Activated CD4-positive, alpha-beta memory T cell treated with anti-CD3 and anti-CD28 coated beads, Interleukin-2, amount 10 ng/mL, durations not matched to agents 7 days and 5 days (primary cell): ENCODE results near the gene RAB1A. TPM values are rescaled to one million over a fixed set of nuclear protein-coding genes. Genes with fewer than 3 reads are reported as not detected.
A peak's percentile ranks its signal among the peaks of the same experiment; 100 is the strongest.

Experiments used
- CTCF ChIA-PET: fragments of 350-600 bp; sonication (Branson Sonifier 250); formaldehyde crosslinking; loops from one replicate; lab custom pipeline; 2021; ENCODE audit warnings: antibody characterized with exemption, inconsistent platforms; lab: Charles Lee
- POLR2A ChIA-PET: fragments of 350-600 bp; sonication (Branson Sonifier 250); formaldehyde crosslinking; loops from one replicate; lab custom pipeline; 2021; ENCODE audit warnings: antibody characterized with exemption; lab: Charles Lee
- DNase-seq: peaks from one replicate; pipeline ENCODE4 v3.0.0-alpha.2; 2020
- H3K27ac Mint-ChIP-seq: one replicate; pipeline ENCODE4 v1.8.0; 2021; ENCODE audit warnings: mild to moderate bottlenecking, mixed read lengths
- H3K27me3 Mint-ChIP-seq: one replicate; pipeline ENCODE4 v1.8.0; 2021; ENCODE audit warnings: mixed read lengths
- H3K36me3 Mint-ChIP-seq: one replicate; pipeline ENCODE4 v1.8.0; 2021; ENCODE audit warnings: low read depth, mixed read lengths
- H3K4me1 Mint-ChIP-seq: one replicate; pipeline ENCODE4 v1.8.0; 2021; ENCODE audit warnings: mixed read lengths
- H3K4me3 Mint-ChIP-seq: one replicate; pipeline ENCODE4 v1.8.0; 2021; ENCODE audit warnings: mild to moderate bottlenecking, mixed read lengths
- H3K9me3 Mint-ChIP-seq: one replicate; pipeline ENCODE4 v1.8.0; 2021; ENCODE audit warnings: mixed read lengths
- total RNA-seq, 2 experiments: library from RNA; stranded (reverse); gene quantifications; one replicate each; pipeline ENCODE4 v1.2.3, GENCODE V29; 2021

The RAB1A gene
- total RNA-seq, 2 experiments from 2014 or later, result 74.0 to 74.9 TPM

- H3K9me3 Mint-ChIP-seq, result no peaks in the 10 kb centered on the region
- H3K4me3 Mint-ChIP-seq, result no peak overlapping the region
- H3K4me1 Mint-ChIP-seq, result peaks cover 48% of the 10 kb centered on the region
- POLR2A ChIA-PET, result interaction anchor here (1.5 to 4.7 kb wide), 3 partner anchors 11 to 159 kb away, joined by 8 to 33 read pairs (median 13); partner anchors contain the start of genes ACTR2, CEP68 and RAB1A
- DNase-seq, result no peak
- peak overlapping the region; percentile 33 for H3K27ac Mint-ChIP-seq
- no peaks in the 10 kb centered on the region for H3K27me3 Mint-ChIP-seq
- CTCF ChIA-PET, result interaction anchor here (0.5 to 4.1 kb wide), 6 partner anchors 25 to 504 kb away, joined by 3 to 15 read pairs (median 4); partner anchors contain the start of gene RAB1A
- H3K36me3 Mint-ChIP-seq, result peaks cover 14% of the 10 kb centered on the region
Observed at GRCh38 chr2:65067806-65068553, 61.9 kb downstream of the RAB1A start.

- Mint-ChIP-seq H3K4me3 (no peak overlapping the region), H3K4me1 (peaks cover 35% of the 10 kb centered on the region), H3K27me3 (no peaks in the 10 kb centered on the region), H3K9me3 (no peaks in the 10 kb centered on the region), H3K36me3 (peaks cover 2% of the 10 kb centered on the region), H3K27ac (peak overlapping the region; percentile 76)
- DNase-seq, result peak; percentile 62
- ChIA-PET POLR2A (interaction anchor here (0.7 to 4.7 kb wide), 10 partner anchors 8 to 234 kb away, joined by 3 to 33 read pairs (median 6); partner anchors contain the start of genes ACTR2, CEP68 and RAB1A), CTCF (interaction anchor here (0.6 to 4.0 kb wide), 49 partner anchors 10 to 510 kb away, joined by 3 to 82 read pairs (median 5); partner anchors contain the start of genes ACTR2, CEP68 and RAB1A)
Observed at GRCh38 chr2:65064728-65065552, 65.0 kb downstream of the RAB1A start.

DNA sequence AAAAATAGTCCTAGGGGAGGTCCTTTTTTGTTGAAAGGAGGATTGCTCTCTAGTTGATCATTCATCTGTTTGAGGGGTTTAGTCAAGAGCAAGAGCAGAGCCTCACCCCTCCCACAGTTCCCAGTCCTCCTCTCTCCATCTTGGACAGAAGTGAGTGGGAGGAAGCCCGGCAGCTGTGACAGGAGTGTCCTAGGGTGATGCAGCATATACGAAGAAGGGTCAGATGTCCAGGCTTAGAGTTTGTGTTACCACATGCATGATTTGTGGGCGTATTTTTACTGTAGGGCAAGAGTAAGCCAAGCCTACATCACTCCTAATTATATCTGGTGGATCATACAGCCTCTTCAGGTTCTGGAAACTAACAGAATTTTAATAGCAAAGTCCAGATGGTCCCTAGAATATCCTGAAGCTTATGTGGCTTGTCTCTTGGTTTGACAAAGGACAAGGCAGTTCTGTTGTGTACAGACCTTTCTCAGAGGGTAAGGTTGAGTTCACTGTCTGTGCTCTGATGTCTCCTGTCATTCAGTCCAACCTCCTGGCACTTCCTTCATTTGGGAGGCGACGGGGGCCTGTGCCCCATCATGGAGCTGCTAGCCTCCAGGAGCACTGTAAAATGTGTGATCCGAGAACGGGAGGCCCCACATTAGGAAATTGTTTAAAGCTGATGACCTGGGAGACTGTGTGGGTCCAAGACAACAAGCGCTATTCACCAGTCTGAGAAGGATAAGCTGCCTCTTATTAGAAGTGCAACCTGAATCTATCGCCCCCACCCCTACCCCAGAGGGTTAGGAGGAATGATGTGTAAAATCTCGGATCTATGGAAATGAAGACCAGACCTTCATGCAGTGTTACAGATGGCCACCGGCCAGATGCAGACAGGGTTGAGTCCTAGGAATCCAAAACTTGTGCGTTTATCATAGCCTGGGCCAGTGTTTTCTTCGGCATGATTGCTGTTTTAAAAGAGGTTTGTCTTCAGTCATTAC lies 66.8 kb downstream of the RAB1A start:
- Mint-ChIP-seq H3K27me3 (no peaks in the 10 kb centered on the region), H3K36me3 (no peaks in the 10 kb centered on the region), H3K4me3 (no peak overlapping the region), H3K27ac (no peak overlapping the region), H3K9me3 (no peaks in the 10 kb centered on the region), H3K4me1 (peaks cover 40% of the 10 kb centered on the region)
- ChIA-PET CTCF (interaction anchor here (0.6 to 4.0 kb wide), 14 partner anchors 8 to 1191 kb away, joined by 3 to 82 read pairs (median 14); partner anchors contain the start of genes ACTR2, CEP68 and RAB1A), POLR2A (no interaction called here)
- DNase-seq, result no peak

GRCh38 chr2:65061910-65062339 lies 68.0 kb downstream of the RAB1A start:
- no peaks in the 10 kb centered on the region for H3K9me3 Mint-ChIP-seq
- ChIA-PET CTCF (interaction anchor here (1.0 to 7.4 kb wide), 2 partner anchors 68 to 108 kb away, joined by 3 to 38 read pairs; partner anchors contain the start of gene RAB1A), POLR2A (no interaction called here)
- H3K36me3 Mint-ChIP-seq, result no peaks in the 10 kb centered on the region
- no peak overlapping the region for H3K4me3 Mint-ChIP-seq
- no peak for DNase-seq
- peaks cover 45% of the 10 kb centered on the region for H3K4me1 Mint-ChIP-seq
- H3K27me3 Mint-ChIP-seq, result no peaks in the 10 kb centered on the region
- H3K27ac Mint-ChIP-seq, result no peak overlapping the region

GRCh38 chr2:65061146-65061909 lies 68.6 kb downstream of the RAB1A start:
- Mint-ChIP-seq H3K27ac (no peak overlapping the region), H3K27me3 (no peaks in the 10 kb centered on the region), H3K4me1 (peaks cover 45% of the 10 kb centered on the region), H3K4me3 (no peak overlapping the region), H3K9me3 (no peaks in the 10 kb centered on the region), H3K36me3 (no peaks in the 10 kb centered on the region)
- ChIA-PET POLR2A (interaction anchor here (1.8 kb wide), 1 partner anchor 166 kb away, joined by 4 read pairs; the partner anchor contains the start of gene ACTR2), CTCF (interaction anchor here (1.0 to 7.4 kb wide), 3 partner anchors 68 to 143 kb away, joined by 3 to 38 read pairs (median 12); partner anchors contain the start of gene RAB1A)
- no peak for DNase-seq

- Mint-ChIP-seq H3K27ac (no peak overlapping the region), H3K27me3 (no peaks in the 10 kb centered on the region), H3K36me3 (no peaks in the 10 kb centered on the region), H3K9me3 (no peaks in the 10 kb centered on the region), H3K4me1 (peaks cover 46% of the 10 kb centered on the region), H3K4me3 (no peak overlapping the region)
- ChIA-PET POLR2A (interaction anchor here (1.9 to 6.6 kb wide), 2 partner anchors 71 to 169 kb away, joined by 5 to 58 read pairs; partner anchors contain the start of gene ACTR2), CTCF (interaction anchor here (0.6 to 7.4 kb wide), 6 partner anchors 8 to 141 kb away, joined by 3 to 38 read pairs (median 3); no protein-coding TSS in a partner anchor)
- DNase-seq, result no peak
Observed at GRCh38 chr2:65059071-65059470, 70.8 kb downstream of the RAB1A start.

DNA sequence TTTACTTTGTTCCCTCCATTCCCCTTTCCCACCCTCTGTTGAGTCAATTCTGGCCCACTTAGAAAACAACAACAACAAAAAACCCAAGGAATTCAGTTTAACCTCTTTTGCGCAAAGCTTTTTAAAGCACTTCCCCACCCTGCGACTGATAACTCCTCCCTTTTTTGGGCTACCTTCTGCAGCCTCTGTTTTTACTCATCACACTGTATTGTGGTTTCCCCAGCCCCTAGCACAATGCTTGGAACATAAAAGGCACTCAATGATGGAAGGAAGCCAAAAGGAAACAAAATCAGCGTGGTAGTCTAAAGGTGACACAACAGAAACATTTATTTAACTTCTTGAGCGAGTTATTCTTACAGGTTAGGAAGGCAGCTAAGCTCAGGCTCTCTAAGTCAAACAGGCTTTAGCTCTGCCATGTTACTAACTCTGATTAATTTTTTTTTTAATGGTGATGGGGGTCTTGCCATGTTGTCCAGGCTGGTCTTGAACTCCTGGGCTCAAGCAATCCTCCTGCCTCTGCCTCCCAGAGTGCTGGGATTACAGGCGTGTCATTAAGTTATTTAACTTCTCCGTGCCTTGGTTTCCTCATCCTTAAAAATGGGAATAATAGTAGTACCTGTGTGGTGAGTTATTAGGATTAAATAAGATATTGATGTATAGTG lies 72.4 kb downstream of the RAB1A start:
- Mint-ChIP-seq H3K36me3 (no peaks in the 10 kb centered on the region), H3K4me1 (peaks cover 57% of the 10 kb centered on the region), H3K27me3 (no peaks in the 10 kb centered on the region), H3K27ac (peak overlapping the region; percentile 77), H3K4me3 (peak overlapping the region; percentile 75), H3K9me3 (no peaks in the 10 kb centered on the region)
- POLR2A ChIA-PET, result interaction anchor here (0.7 to 6.6 kb wide), 15 partner anchors 9 to 1216 kb away, joined by 3 to 58 read pairs (median 4); partner anchors contain the start of genes ACTR2, AFTPH, RAB1A and SLC1A4
- CTCF ChIA-PET, result interaction anchor here (0.9 to 7.4 kb wide), 4 partner anchors 7 to 140 kb away, joined by 4 to 38 read pairs (median 21); partner anchors contain the start of gene RAB1A
- DNase-seq, result peak; percentile 65

DNA sequence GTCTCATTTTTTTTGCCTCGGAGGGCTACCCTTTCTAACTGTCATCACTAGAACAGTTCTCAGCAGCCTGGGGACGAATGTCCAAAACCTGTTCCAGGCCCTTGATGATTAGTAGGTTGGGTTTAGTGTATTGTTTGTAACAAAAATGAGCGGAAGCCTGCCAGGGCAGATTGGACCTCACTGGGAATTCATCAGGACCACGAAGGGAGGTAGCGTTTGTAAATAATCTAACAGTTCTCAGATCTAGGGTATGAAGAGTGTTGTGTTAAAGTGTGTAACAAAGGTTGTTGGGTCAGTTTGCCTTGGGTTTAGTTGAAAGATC lies 72.9 kb downstream of the RAB1A start:
- DNase-seq, result no peak
- no peaks in the 10 kb centered on the region for H3K27me3 Mint-ChIP-seq
- peak overlapping the region; percentile 77 for H3K27ac Mint-ChIP-seq
- H3K4me1 Mint-ChIP-seq, result peaks cover 59% of the 10 kb centered on the region
- POLR2A ChIA-PET, result interaction anchor here (0.7 to 6.6 kb wide), 16 partner anchors 9 to 1215 kb away, joined by 3 to 58 read pairs (median 4); partner anchors contain the start of genes ACTR2, AFTPH, RAB1A and SLC1A4
- CTCF ChIA-PET, result interaction anchor here (0.9 to 7.4 kb wide), 5 partner anchors 8 to 139 kb away, joined by 4 to 38 read pairs (median 5); partner anchors contain the start of gene RAB1A
- peak overlapping the region; percentile 75 for H3K4me3 Mint-ChIP-seq
- no peaks in the 10 kb centered on the region for H3K9me3 Mint-ChIP-seq
- H3K36me3 Mint-ChIP-seq, result no peaks in the 10 kb centered on the region

GRCh38 chr2:65056215-65057053 lies 73.5 kb downstream of the RAB1A start, which contains the start of gene CEP68:
TSS of gene CEP68 (plus strand) at chr2:65056416. CDS start at chr2:65069445, 13,029 bp downstream.
- Mint-ChIP-seq H3K27ac (peak within 1 kb of the TSS; percentile 77), H3K9me3 (no peaks in the 10 kb centered on the region), H3K27me3 (peaks cover under 1% of the 10 kb centered on the region), H3K4me3 (peak within 1 kb of the TSS; percentile 94), H3K4me1 (peaks cover 59% of the 10 kb centered on the region), H3K36me3 (no peaks in the 10 kb centered on the region)
- ChIA-PET CTCF (interaction anchor here (0.9 to 7.4 kb wide), 15 partner anchors 8 to 532 kb away, joined by 3 to 38 read pairs (median 5); partner anchors contain the start of genes ACTR2, AFTPH, RAB1A and SLC1A4), POLR2A (interaction anchor here (0.7 to 6.6 kb wide), 30 partner anchors 9 to 1216 kb away, joined by 3 to 58 read pairs (median 4); partner anchors contain the start of genes ACTR2, AFTPH, RAB1A and SERTAD2)
- peak; percentile 98 for DNase-seq
